ENCODE results near the gene SH2D5.
"Not testable (repeated sequence)": the region's sequence is repeated elsewhere in the genome, so short reads cannot be mapped to it uniquely, and the experiment has no call there.

The SH2D5 gene

GRCh38 chr1:20696397-20697333 is 35.8 kb downstream of the SH2D5 start:
- in situ Hi-C loops (cut with MboI; ENCODE audit: low sequenced_read_pairs), result no loop called here

DNA sequence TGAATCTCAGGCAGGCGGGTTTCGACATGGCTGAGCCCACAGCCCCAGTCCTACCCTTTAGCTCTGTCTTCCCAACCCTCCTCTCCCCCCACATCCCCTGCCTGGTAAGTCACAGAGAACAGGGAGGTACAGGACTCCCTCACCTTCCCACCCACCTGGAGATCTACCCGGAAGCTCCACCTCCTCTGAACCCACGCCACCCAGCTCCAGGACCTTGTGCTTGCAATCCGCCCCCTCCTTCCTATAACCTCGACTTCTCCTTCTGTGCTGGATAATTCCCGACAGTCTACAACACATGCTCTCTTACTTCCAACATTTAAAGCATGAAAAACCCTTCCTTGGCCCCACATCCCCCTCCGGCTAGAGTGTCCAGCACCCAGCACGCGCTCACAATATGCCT is 37.0 kb downstream of the SH2D5 start:
- in situ Hi-C loops (cut with MboI; ENCODE audit: low sequenced_read_pairs), result no loop called here

DNA sequence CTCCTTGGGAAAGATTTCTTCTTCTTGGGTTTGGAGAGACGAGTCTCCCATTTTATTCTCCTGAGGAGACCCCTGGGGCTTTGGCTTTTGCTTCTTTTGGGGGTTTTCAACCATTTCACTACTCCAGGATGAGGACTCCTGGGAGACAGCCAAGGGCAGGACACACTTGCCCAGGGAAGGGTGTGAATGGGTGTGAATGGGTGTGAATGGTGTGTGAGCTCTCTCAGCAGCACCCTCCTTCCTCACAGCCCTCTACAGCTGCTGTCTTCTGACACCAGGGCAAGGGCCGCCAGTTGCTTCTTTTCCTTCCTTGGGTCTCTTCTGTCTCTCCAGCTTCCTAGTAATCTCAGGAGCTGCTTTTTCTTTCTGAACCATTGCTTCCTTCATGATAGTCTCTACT is 38.9 kb downstream of the SH2D5 start:
- in situ Hi-C loops (cut with MboI; ENCODE audit: low sequenced_read_pairs), result no loop called here

DNA sequence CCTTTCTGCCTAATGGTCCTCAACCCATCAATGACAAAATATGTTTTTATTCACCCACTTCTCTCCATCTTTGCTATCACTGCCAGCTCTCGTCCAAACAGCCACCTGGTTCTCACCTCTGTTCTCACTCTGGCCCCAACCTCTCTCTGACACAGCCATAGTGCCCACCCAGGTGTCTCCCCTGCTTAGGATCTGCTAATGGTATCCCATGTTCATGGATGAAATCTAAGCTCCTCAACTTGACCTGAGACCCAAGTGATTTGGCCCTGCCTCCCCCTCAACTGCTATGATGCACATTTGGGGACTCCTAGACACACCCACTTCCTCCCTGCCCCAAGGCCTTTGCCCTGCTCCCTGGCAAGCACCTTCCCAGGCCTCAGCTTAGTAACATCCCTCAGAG is 40.6 kb downstream of the SH2D5 start:
- in situ Hi-C loops (cut with MboI; ENCODE audit: low sequenced_read_pairs), result no loop called here

- in situ Hi-C loops (cut with MboI; ENCODE audit: low sequenced_read_pairs), result no loop called here
These were observed 42.9 kb downstream of the SH2D5 start for GRCh38 chr1:20689645-20690056.

DNA sequence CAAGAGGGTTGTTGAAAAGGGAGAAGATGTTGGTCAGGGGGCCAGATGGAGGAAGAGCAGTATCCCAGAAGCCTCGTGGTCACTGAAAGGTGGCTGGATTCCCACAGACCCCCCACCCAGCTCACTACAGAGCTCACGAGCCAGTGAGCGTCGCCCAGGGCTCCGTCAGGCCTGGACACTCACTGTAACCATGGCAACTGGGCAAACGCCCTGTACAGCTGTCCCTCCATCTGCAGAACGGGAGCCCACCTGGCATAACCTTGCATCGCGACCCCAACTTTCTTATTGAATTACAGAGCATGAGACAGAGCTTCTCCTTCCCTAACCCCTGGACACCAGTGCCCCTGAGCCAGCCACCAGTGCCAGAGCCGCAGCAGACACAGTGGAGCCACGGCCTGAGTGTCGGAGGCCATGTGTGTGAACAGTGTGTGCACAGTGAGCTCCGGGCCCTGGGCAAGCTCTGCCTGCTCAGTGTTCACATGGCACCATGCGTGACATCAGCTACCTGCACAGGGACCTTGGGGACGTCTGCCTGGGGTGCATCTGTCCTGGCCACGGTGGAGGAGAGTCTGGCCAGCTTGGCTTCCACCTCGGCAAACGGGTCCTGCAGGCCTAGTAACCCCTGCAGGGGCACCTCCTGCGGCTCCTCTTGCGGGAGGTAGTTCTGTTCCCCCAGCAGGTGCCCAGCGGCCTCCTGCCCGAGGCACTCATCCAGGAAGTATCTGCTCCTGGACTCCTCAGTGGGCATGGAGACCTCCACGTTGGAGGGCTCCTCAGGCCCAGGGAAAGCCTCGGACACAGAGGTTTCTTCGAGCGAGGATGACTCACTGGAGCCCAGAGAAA is 45.4 kb downstream of the SH2D5 start:
- in situ Hi-C loops (cut with MboI; ENCODE audit: low sequenced_read_pairs), result no loop called here

DNA sequence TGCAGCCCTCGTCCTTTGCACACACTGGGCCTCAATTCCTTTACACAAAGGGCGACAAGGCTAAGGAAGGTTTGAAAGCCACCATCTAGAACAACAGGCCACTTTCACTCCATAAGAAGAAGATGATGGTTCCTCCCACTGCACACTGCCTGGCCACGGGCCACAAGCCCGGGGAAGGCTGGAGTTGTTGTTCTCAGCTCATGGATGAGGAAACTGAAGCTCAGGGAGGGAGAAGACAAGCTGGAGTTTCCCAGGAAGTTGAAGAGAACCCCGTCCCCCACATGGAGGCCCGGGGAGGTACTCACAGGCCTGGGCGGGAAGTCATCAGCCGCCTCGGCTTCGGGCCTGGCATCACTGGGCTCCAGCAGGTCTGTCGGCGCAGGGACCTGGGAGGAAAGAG is 46.8 kb downstream of the SH2D5 start:
- in situ Hi-C loops (cut with MboI; ENCODE audit: low sequenced_read_pairs), result no loop called here

DNA sequence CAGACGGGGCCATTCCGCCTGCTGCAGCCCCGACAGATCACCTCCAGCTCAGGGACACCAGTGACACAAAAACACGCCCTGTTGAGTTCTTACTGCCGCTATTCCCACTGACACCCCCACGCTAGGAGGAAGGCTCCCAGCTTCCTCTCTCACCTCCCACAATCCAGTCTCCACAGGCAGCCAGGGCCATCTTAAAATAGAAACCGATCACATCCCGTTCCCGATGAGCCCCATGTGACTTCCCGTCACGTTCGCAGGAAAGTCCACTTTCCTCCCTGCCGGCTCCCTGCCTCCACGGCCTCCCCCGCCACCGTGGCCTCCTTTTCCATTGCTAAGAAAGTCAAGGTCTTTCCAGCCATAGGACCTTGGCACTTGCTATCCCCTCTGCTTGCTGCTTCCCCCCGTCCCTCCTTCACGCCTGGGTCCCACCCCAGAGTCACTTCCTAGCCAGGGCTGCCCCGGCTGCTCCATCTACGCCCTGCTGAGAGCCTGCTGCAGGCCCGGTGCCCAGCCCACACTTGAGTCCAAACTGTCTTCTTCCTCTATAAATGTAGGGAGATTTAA is 47.3 kb downstream of the SH2D5 start:
- in situ Hi-C loops (cut with MboI; ENCODE audit: low sequenced_read_pairs), result no loop called here

GRCh38 chr1:20684651-20685050 is 47.9 kb downstream of the SH2D5 start:
- in situ Hi-C loops (cut with MboI; ENCODE audit: low sequenced_read_pairs), result no loop called here

DNA sequence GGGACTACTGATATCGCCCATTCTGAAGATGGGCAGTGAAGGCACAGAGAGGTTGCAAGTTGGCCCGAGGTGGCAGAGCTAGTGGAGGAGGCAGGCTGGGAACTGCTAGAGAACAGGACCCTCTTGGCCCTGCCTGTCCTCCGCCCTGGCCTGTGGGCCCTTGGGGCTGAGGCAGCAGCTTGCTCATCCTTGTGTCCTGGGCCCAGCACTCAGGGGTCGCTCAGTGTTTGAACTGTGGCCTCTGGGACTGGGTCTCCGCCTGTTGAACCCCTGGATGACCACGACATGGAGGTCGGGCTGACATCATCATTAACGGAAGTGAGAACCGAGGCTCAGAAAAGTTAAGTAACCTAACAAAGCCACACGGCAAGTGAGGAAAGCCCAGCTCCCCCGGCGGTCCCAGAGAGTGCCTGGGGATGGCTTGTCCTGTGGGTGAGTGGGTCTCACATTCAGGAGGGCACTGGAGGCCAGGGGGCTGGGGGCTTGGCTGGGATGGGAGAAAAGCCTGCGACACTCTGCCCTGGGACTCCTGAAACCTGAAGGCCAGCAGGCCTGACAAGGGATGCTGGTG is 48.4 kb downstream of the SH2D5 start:
- in situ Hi-C loops (cut with MboI; ENCODE audit: low sequenced_read_pairs), result no loop called here

- in situ Hi-C loops (cut with MboI; ENCODE audit: low sequenced_read_pairs), result no loop called here
These were observed 48.9 kb downstream of the SH2D5 start for GRCh38 chr1:20683614-20684013.

DNA sequence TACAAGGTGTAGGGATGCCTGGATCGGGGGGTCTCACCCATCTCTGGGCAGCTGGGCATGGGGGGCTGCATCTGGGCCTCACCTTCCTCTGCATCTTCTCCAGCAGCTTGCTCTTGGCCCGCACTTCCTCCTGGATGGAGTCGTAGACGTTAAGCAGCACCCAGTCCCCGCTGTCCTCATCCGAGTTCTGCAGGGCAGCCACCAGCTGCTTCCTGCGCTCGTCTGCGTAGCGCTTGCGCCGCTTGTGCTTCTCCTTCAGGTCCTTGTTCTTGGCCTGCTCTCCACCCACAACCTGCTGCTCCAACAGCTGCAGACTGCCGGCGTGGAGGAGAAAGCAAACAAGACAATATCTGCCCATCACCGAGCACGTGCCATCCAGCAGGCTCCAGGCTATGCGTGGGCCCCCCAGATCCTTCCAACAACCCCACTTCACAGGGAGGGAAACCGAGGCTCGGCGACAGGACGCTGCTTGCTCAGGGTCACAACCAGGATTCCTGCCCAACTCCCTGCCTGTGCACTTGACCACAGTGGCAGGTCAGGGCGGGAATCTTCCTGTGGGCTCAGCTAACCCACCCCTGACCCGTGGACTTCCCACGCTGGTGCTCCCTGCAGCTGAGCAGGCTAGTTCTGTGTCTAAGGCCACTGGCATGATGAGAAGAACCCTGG is 49.8 kb downstream of the SH2D5 start:
- in situ Hi-C loops (cut with MboI; ENCODE audit: low sequenced_read_pairs), result no loop called here

DNA sequence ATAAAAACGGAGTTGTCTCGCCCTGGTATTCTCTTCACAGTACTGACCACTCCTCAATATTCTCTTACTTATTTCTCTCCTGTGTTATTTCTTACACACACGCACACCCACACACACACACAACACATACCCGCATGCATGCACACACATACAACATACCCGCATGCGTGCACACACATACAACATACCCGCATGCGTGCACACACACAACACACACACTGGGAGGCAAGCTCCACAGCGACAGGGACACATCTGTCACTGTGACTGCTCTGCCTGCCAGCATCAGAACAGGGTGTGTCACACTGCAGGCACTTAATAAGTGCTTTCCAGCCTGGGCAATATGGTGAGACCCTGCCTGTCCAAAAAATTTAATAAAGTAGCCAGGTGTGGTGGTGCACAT is 50.5 kb downstream of the SH2D5 start:
- in situ Hi-C loops (cut with MboI; ENCODE audit: low sequenced_read_pairs), result no loop called here

- in situ Hi-C loops (cut with MboI; ENCODE audit: low sequenced_read_pairs), result no loop called here
These were observed 52.2 kb downstream of the SH2D5 start for GRCh38 chr1:20680269-20680668.

GRCh38 chr1:20678599-20678998 is 53.9 kb downstream of the SH2D5 start:
- in situ Hi-C loops (cut with MboI; ENCODE audit: low sequenced_read_pairs), result no loop called here

GRCh38 chr1:20673626-20674025 is 58.9 kb downstream of the SH2D5 start:
- in situ Hi-C loops (cut with MboI; ENCODE audit: low sequenced_read_pairs), result not testable (repeated sequence)

DNA sequence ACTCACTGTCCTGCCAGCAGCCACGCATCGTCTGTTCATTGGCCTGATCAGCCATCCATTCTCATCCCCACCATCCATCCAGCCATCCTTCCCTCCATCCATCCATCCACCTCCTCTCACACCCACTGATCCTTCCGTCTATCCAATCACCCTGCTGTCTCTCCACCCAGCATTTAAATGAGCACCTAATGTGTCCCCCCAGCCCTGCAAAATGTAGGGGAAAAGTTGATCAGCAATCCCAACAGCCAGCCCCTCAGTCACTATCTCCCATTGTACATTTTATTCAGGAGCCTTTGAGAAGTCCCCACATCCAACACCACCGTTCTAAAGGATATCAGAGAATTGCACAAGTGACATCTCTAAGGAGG is 60.3 kb downstream of the SH2D5 start:
- in situ Hi-C loops (cut with MboI; ENCODE audit: low sequenced_read_pairs), result no loop called here

DNA sequence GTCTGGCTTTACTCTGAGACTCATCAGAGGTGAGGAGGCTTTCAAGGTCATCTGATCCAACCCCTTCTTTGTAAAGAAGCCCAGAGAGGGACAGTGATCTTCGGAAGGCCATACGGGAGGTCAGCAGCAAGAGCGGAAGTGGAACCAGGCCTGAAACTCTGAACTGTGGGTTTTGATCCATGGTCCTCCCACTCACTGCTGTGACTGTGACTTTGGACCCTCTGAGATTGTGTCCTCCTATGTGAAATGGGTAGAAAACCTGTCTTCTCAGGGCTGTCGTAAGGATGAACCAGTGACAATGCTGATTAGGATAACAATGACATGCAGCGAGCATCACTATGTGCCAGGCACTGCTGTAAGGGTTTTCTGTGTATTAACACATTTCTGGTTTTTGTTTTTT is 61.6 kb downstream of the SH2D5 start:
- in situ Hi-C loops (cut with MboI; ENCODE audit: low sequenced_read_pairs), result no loop called here
